Prostate gland (tissue), 2 donors: ENCODE results near the gene PRKAG2.

Experiments
- CTCF ChIP-seq, 4 experiments: fragments of 200-600 bp in 2 of 4; fragments of 450-650 bp in 2 of 4; sonication (generic) in 2 of 4; IDR thresholded peaks; 1 replicate in 3 of 4; 2 replicates in 1 of 4; pipeline ENCODE4 v1.5.1; 2016 to 2019; ENCODE audit warnings: antibody characterized with exemption in 4 of 4, mild to moderate bottlenecking in 2 of 4, moderate library complexity in 2 of 4
- POLR2A ChIP-seq: fragments of 450-650 bp; IDR thresholded peaks from one replicate; pipeline ENCODE4 v1.6.1; 2016; ENCODE audit warnings: antibody characterized with exemption, mild to moderate bottlenecking

- TF ChIP-seq POLR2A (no peak), CTCF (IDR thresholded peaks at IDR 0.05) (no peak)
Observed at GRCh38 chr7:151890355-151891004, 13.6 kb upstream of the PRKAG2 start.
